WTC11 (cell line): ENCODE results near the gene TTC21A. TPM values are rescaled to one million over a fixed set of nuclear protein-coding genes. Genes with fewer than 3 reads are reported as not detected.

Experiments used
- ATAC-seq: fragments of 200-7000 bp; cut with Tn5 transposase; 2 replicates; pipeline ENCODE4 v1.10.0; 2021; ENCODE audit warnings: mild to moderate bottlenecking, moderate library complexity
- CTCF ChIA-PET: fragments of 300-600 bp; sonication (Branson Sonifier 250); formaldehyde crosslinking; loops from one replicate; lab custom pipeline; 2021; ENCODE audit warnings: antibody characterized with exemption; lab: Charles Lee
- POLR2A ChIA-PET: fragments of 350-600 bp; sonication (Branson Sonifier 250); formaldehyde crosslinking; loops from one replicate; lab custom pipeline; 2021; ENCODE audit warnings: antibody characterized with exemption; lab: Charles Lee
- DNase-seq: peaks from one replicate; pipeline ENCODE4 v3.0.0; 2021; ENCODE audit warnings: low spot score
- H3K27ac Mint-ChIP-seq: 2 replicates; pipeline ENCODE4 v1.8.0; 2021; ENCODE audit warnings: mixed read lengths
- H3K27me3 Mint-ChIP-seq: 2 replicates; pipeline ENCODE4 v1.8.0; 2021; ENCODE audit warnings: low read depth, mild to moderate bottlenecking, moderate library complexity, mixed read lengths
- H3K36me3 Mint-ChIP-seq: 2 replicates; pipeline ENCODE4 v1.8.0; 2021; ENCODE audit warnings: mixed read lengths
- H3K4me1 Mint-ChIP-seq: 2 replicates; pipeline ENCODE4 v1.8.0; 2022; ENCODE audit warnings: mixed read lengths
- H3K4me3 Mint-ChIP-seq: 2 replicates; pipeline ENCODE4 v1.8.0; 2021; ENCODE audit warnings: mild to moderate bottlenecking, moderate library complexity, mixed read lengths
- H3K9me3 Mint-ChIP-seq: 2 replicates; pipeline ENCODE4 v1.8.0; 2021; ENCODE audit warnings: mixed read lengths
- ATF1 ChIP-seq: sonication (generic); formaldehyde crosslinking; IDR thresholded peaks from 2 replicates; pipeline ENCODE4 v1.8.1; 2023; ENCODE audit warnings: mild to moderate bottlenecking, moderate library complexity, missing genetic modification reagents
- ATF3 ChIP-seq: sonication (generic); formaldehyde crosslinking; conservative IDR thresholded peaks from 2 replicates; pipeline ENCODE4 v1.8.1; 2022; ENCODE audit warnings: mild to moderate bottlenecking, missing genetic modification reagents
- E2F1 ChIP-seq: sonication (generic); formaldehyde crosslinking; IDR thresholded peaks from 2 replicates; pipeline ENCODE4 v1.8.0; 2022; ENCODE audit warnings: mild to moderate bottlenecking, missing genetic modification reagents
- E2F4 ChIP-seq: sonication (generic); formaldehyde crosslinking; IDR thresholded peaks from 2 replicates; pipeline ENCODE4 v1.8.1; 2022; ENCODE audit warnings: low read depth, mild to moderate bottlenecking, moderate library complexity, missing genetic modification reagents, borderline replicate concordance
- ELF4 ChIP-seq: sonication (generic); formaldehyde crosslinking; IDR thresholded peaks from 2 replicates; pipeline ENCODE4 v1.8.1; 2022; ENCODE audit warnings: low read depth, mild to moderate bottlenecking, moderate library complexity, missing genetic modification reagents
- EMX1 ChIP-seq: fragments of 250-450 bp; sonication (Bioruptor Pico); IDR thresholded peaks from 2 replicates; pipeline ENCODE4 v1.8.0; 2021; ENCODE audit warnings: mild to moderate bottlenecking
- FOXP4 ChIP-seq: sonication (generic); formaldehyde crosslinking; IDR thresholded peaks from 2 replicates; pipeline ENCODE4 v1.8.0; 2022; ENCODE audit warnings: mild to moderate bottlenecking, missing genetic modification reagents
- IRF2 ChIP-seq: sonication (generic); formaldehyde crosslinking; IDR thresholded peaks from 2 replicates; pipeline ENCODE4 v1.8.0; 2022; ENCODE audit warnings: low read depth, missing genetic modification reagents, borderline replicate concordance
- JUN ChIP-seq: sonication (generic); formaldehyde crosslinking; IDR thresholded peaks from 2 replicates; pipeline ENCODE4 v1.8.0; 2023; ENCODE audit warnings: mild to moderate bottlenecking, missing genetic modification reagents
- MAX ChIP-seq: sonication (generic); formaldehyde crosslinking; IDR thresholded peaks from 2 replicates; pipeline ENCODE4 v1.8.0; 2022; ENCODE audit warnings: mild to moderate bottlenecking, missing genetic modification reagents
- PREB ChIP-seq: sonication (generic); formaldehyde crosslinking; IDR thresholded peaks from 2 replicates; pipeline ENCODE4 v1.8.1; 2022; ENCODE audit warnings: mild to moderate bottlenecking, missing genetic modification reagents, moderate library complexity, borderline replicate concordance
- SP1 ChIP-seq: sonication (generic); formaldehyde crosslinking; conservative IDR thresholded peaks from 2 replicates; pipeline ENCODE4 v1.8.1; 2022; ENCODE audit warnings: missing genetic modification reagents
- TCF7 ChIP-seq: sonication (generic); formaldehyde crosslinking; IDR thresholded peaks from 2 replicates; pipeline ENCODE4 v1.8.0; 2022; ENCODE audit warnings: mild to moderate bottlenecking, low read depth, missing genetic modification reagents, moderate library complexity
- TEAD1 ChIP-seq: sonication (generic); formaldehyde crosslinking; IDR thresholded peaks from 2 replicates; pipeline ENCODE4 v1.8.0; 2022; ENCODE audit warnings: mild to moderate bottlenecking, missing genetic modification reagents
- ZNF263 ChIP-seq: sonication (generic); formaldehyde crosslinking; IDR thresholded peaks from 2 replicates; pipeline ENCODE4 v1.8.1; 2022; ENCODE audit warnings: low read depth, mild to moderate bottlenecking, moderate library complexity, missing genetic modification reagents
- ZNF423 ChIP-seq: fragments of 250-450 bp; sonication (Bioruptor Pico); IDR thresholded peaks from 2 replicates; pipeline ENCODE4 v2.1.2; 2022; ENCODE audit warnings: mild to moderate bottlenecking, moderate library complexity
- ZNF512 ChIP-seq: sonication (generic); formaldehyde crosslinking; IDR thresholded peaks from 2 replicates; pipeline ENCODE4 v1.8.1; 2022; ENCODE audit warnings: missing genetic modification reagents, borderline replicate concordance
- ZNF532 ChIP-seq: fragments of 250-450 bp; sonication (Bioruptor Pico); IDR thresholded peaks from 2 replicates; pipeline ENCODE4 v1.9.0; 2021; ENCODE audit warnings: mild to moderate bottlenecking, borderline replicate concordance
- total RNA-seq: library from RNA; stranded (reverse); gene quantifications from 3 replicates; pipeline ENCODE4 v1.2.3, GENCODE V29; 2021

Gene TTC21A
- total RNA-seq, 1 experiment from 2014 or later: 3.8 TPM

- DNase-seq (no peak), ATAC-seq (no peak)
- ChIA-PET POLR2A (no interaction called here), CTCF (interaction anchor here (0.8 to 8.7 kb wide), 19 partner anchors 9 to 251 kb away, joined by 3 to 260 read pairs (median 6); partner anchors contain the start of genes CX3CR1, GORASP1, TTC21A and XIRP1)
- H3K4me3 Mint-ChIP-seq: no peak overlapping the region
- no peak for TF ChIP-seq MAX (CRISPR knock-in tag)
- TF ChIP-seq ZNF532 (CRISPR knock-in tag): no peak
- no peak for TF ChIP-seq E2F4 (CRISPR knock-in tag)
- no peak for TF ChIP-seq ELF4
- no peak for TF ChIP-seq SP1 (CRISPR knock-in tag)
- TF ChIP-seq TEAD1: no peak
- no peak for TF ChIP-seq JUN (CRISPR knock-in tag)
- no peak for TF ChIP-seq ATF1 (CRISPR knock-in tag)
- no peak for TF ChIP-seq E2F1 (CRISPR knock-in tag)
- TF ChIP-seq ZNF423: no peak
- TF ChIP-seq ZNF512 (CRISPR knock-in tag): no peak
- TF ChIP-seq EMX1 (CRISPR knock-in tag): no peak
- no peak for TF ChIP-seq IRF2 (CRISPR knock-in tag)
- TF ChIP-seq FOXP4 (CRISPR knock-in tag): no peak
- TF ChIP-seq ATF3: no peak
- TF ChIP-seq TCF7 (CRISPR knock-in tag): no peak
- TF ChIP-seq ZNF263 (CRISPR knock-in tag): no peak
- no peak for TF ChIP-seq PREB (CRISPR knock-in tag)
- no peaks in the 10 kb centered on the region for H3K9me3 Mint-ChIP-seq
- no peak overlapping the region for H3K27ac Mint-ChIP-seq
- no peaks in the 10 kb centered on the region for H3K36me3 Mint-ChIP-seq
- peaks cover 5% of the 10 kb centered on the region; the same call in 1 of the 2 replicates for H3K4me1 Mint-ChIP-seq
- H3K27me3 Mint-ChIP-seq: no peaks in the 10 kb centered on the region
These were observed 19.9 kb downstream of the TTC21A start for GRCh38 chr3:39127269-39127907.
